T-helper 17 cell (primary cell): Measurements from ENCODE around the gene UQCRH. TPM values are rescaled to one million over a fixed set of nuclear protein-coding genes. Genes with fewer than 3 reads are reported as not detected.

Source experiments
- ATAC-seq: fragments of 150-1000 bp; cut with Tn5 transposase; 2 replicates; pipeline ENCODE4 v1.10.0; 2021; ENCODE audit warnings: mild to moderate bottlenecking, moderate library complexity
- DNase-seq, 3 donors: peaks; one replicate each; pipeline versions ENCODE4 v3.0.0 to v3.0.0-alpha.2; 2020 to 2021
- H3K9me3 ChIP-seq: one replicate; pipeline ENCODE4 v1.7.0; 2013; ENCODE audit warnings: low read length, mild to moderate bottlenecking; ENCODE audit not compliant: control insufficient read depth, poor library complexity, severe bottlenecking
- H3K27ac Mint-ChIP-seq: one replicate; pipeline ENCODE4 v1.8.0; 2022; ENCODE audit warnings: mild to moderate bottlenecking, moderate library complexity, mixed read lengths
- H3K27me3 Mint-ChIP-seq: one replicate; pipeline ENCODE4 v1.8.0; 2022; ENCODE audit warnings: mixed read lengths
- H3K36me3 Mint-ChIP-seq: one replicate; pipeline ENCODE4 v1.8.0; 2022; ENCODE audit warnings: low read depth, mixed read lengths
- H3K4me1 Mint-ChIP-seq: one replicate; pipeline ENCODE4 v1.8.0; 2022; ENCODE audit warnings: mild to moderate bottlenecking, mixed read lengths
- H3K4me3 Mint-ChIP-seq: one replicate; pipeline ENCODE4 v1.8.0; 2022; ENCODE audit warnings: mild to moderate bottlenecking, moderate library complexity, mixed read lengths
- total RNA-seq, 4 donors: library from RNA in 2 of 4; stranded (reverse) in 2 of 4; gene quantifications; one replicate each; pipeline ENCODE4 v1.2.3 and lab custom pipeline; 2022 to 2026

UQCRH gene
- 100 to 1,000 TPM in 1 of 2 donors, 10 to 100 TPM in 1; 91.0 to 123 TPM for total RNA-seq
- total RNA-seq (lab: John Stamatoyannopoulos, UW), result 49.9 to 84.7 reads per million in 2 donors

DNA sequence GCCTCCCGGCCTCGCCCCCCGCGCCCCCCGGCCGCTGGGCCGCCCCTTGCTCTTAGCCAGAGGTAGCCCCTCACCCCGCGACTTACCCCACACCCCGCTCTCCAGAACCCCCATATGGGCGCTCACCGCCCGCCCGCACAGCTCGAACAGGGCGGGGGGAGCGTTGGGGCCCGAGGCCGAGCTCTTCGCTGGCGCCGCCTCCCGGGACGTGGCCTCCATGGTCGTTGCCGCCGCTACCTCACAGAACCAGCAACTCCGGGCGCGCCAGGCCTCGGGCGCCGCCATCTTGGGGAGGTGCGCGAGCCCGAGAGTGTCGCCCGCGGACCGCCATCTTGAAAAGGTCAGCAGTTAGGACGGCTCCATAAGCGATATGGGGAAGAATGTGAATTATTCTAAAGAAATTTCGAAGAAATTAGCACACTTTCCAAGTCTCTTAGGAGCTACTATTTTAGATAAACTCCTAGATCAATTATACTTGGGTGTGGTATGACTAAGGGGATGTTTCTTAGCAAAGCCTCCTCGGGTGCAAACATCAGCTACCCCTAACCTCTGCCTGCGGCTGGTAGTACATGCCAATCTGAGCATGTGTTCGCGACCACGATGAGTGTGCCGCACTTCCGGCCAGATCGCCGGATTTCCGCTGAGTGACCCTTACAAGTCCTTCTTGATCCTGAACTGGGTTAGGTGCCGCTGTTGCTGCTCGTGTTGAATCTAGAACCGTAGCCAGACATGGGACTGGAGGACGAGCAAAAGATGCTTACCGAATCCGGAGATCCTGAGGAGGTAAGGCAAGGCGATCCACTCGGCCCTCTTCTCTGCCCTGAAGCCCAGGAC is at the start of gene UQCRH, which contains the start of gene LRRC41:
UQCRH (plus strand) TSS at position 661 of the 834 bp plus-strand sequence; CDS start at position 730, 69 bp downstream.
LRRC41 (minus strand) TSS at position 579 of the 834 bp plus-strand sequence; CDS start at position 285, 294 bp downstream.
- DNase-seq (peak; percentile 87 to 92 (median 88)), ATAC-seq (peak; percentile 92)
- Mint-ChIP-seq H3K4me1 (peaks cover 39% of the 10 kb centered on the region), H3K27me3 (no peaks in the 10 kb centered on the region), H3K36me3 (peaks cover 3% of the 10 kb centered on the region), H3K4me3 (peak within 1 kb of the TSS; percentile 98), H3K27ac (peak within 1 kb of the TSS; percentile 96)
- no peaks in the 10 kb centered on the region for H3K9me3 ChIP-seq

DNA sequence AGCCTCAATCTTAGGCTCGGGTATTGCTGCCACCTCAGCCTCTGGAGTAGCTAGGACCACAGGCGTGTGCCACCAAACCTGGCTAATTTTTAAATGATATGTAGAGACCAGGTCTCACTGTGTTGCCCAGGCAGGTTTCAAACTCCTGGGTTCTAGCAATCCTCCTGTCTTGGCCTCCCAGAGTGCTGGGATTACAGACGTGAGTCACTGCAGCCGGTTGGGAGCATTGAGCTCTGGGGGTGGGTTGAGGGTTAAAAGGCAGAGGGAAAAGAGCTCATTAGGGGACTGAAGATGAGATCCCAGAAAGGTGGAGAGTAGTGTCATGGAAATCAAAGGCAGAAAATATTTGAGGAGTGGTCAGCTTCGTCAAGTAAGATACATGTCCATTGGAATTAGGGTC is 48.8 kb upstream of the UQCRH start:
- H3K27ac Mint-ChIP-seq, result no peak overlapping the region
- no peaks in the 10 kb centered on the region for H3K36me3 Mint-ChIP-seq
- H3K4me1 Mint-ChIP-seq, result peaks cover 4% of the 10 kb centered on the region

DNA sequence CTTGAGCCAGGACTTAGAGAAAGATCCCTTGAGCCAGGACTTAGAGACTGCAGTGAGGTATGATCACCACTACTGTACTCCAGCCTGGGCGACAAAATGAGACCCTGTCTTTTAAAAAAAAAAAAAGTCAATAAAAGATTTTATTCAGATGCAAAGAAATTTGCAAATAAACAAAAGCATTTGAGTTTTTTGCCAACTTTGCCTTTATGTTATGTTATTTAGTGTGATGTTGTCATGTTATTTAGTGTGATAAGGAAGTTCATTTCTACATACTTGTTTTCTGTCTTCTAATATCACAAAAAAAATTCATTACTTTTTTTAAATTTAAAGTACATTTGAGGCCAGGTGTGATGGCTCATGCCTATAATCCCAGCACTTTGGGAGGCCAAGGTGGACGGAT is 47.0 kb upstream of the UQCRH start:
- Mint-ChIP-seq H3K27ac (no peak overlapping the region), H3K27me3 (no peaks in the 10 kb centered on the region), H3K36me3 (no peaks in the 10 kb centered on the region), H3K4me1 (peaks cover 6% of the 10 kb centered on the region), H3K4me3 (no peak overlapping the region)
- no peaks in the 10 kb centered on the region for H3K9me3 ChIP-seq
- ATAC-seq, result no peak
- no peak for DNase-seq

More for the DNA sequence above, 48.8 kb upstream of the UQCRH start:
- Mint-ChIP-seq H3K27me3 (no peaks in the 10 kb centered on the region), H3K4me3 (no peak overlapping the region)
- H3K9me3 ChIP-seq, result no peaks in the 10 kb centered on the region
- no peak for DNase-seq
- ATAC-seq, result no peak

DNA sequence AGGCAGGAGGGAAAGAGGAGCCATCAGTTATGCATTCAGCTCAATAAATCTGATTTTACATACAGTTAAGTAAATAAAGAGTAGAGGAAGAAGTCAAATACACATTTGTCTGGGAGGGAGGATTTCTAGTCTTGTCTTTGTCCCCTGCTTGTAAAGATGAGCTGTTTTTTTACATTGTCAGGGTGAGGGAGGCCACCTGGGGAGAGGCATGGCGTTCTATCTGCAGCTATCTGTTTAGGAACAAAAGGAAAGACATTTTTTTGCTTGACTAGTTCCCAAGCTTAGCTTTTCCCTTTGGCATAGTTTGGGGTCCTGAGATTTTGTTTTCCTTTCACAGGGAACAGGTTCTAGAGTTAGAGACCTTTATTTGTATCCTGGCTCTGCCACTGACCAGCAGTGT is 41.0 kb upstream of the UQCRH start:
- no peak overlapping the region for H3K27ac Mint-ChIP-seq
- no peak for ATAC-seq
- H3K27me3 Mint-ChIP-seq, result no peaks in the 10 kb centered on the region
- no peaks in the 10 kb centered on the region for H3K9me3 ChIP-seq
- DNase-seq, result no peak
- no peaks in the 10 kb centered on the region for H3K36me3 Mint-ChIP-seq
- H3K4me3 Mint-ChIP-seq, result no peak overlapping the region
- peaks cover 2% of the 10 kb centered on the region for H3K4me1 Mint-ChIP-seq

DNA sequence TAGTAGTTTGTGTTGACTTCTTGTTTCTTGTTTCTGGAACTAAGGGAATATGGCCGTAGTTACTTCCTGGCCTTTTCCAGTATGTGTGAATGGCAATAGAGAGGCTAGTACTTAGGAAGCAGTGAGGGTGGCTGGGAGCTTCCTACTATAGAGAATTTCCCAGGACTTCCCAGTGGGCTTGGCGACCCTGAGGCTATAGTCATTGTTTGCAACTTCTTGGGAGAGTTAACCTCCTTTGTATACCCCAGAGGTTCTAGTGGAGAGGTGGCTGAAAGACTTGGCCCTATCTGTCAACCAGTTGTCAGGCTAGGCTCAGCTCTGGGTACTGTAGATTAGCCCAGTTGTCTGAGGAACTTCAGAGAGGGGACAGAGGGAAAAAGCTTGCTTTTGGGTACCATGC is 40.4 kb upstream of the UQCRH start:
- Mint-ChIP-seq H3K4me3 (no peak overlapping the region), H3K27me3 (no peaks in the 10 kb centered on the region), H3K36me3 (no peaks in the 10 kb centered on the region), H3K4me1 (peaks cover 2% of the 10 kb centered on the region), H3K27ac (peak overlapping the region; percentile 27)
- H3K9me3 ChIP-seq, result no peaks in the 10 kb centered on the region
- DNase-seq (no peak), ATAC-seq (no peak)

DNA sequence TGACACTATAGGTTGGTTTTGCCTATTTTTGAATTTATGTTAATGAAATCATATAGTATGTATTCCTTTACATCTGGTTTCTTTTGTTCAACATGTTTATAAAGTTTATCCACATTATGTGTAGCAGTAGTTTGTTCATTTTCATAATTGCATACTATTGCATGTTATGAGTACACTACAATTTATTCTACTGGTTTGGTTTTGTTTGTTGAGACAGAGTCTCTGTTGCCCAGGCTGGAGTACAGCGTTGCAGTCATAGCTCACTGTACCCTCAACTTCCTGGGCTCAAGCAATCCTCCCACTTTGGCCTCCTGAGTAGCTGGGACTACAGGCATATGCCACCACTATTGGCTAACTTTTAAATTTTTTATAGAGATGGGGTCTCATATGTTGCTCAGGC is 34.9 kb upstream of the UQCRH start:
- Mint-ChIP-seq H3K27ac (peak overlapping the region; percentile 41), H3K4me1 (no peaks in the 10 kb centered on the region), H3K36me3 (no peaks in the 10 kb centered on the region), H3K27me3 (no peaks in the 10 kb centered on the region), H3K4me3 (no peak overlapping the region)
- ATAC-seq (no peak), DNase-seq (no peak)
- no peaks in the 10 kb centered on the region for H3K9me3 ChIP-seq

DNA sequence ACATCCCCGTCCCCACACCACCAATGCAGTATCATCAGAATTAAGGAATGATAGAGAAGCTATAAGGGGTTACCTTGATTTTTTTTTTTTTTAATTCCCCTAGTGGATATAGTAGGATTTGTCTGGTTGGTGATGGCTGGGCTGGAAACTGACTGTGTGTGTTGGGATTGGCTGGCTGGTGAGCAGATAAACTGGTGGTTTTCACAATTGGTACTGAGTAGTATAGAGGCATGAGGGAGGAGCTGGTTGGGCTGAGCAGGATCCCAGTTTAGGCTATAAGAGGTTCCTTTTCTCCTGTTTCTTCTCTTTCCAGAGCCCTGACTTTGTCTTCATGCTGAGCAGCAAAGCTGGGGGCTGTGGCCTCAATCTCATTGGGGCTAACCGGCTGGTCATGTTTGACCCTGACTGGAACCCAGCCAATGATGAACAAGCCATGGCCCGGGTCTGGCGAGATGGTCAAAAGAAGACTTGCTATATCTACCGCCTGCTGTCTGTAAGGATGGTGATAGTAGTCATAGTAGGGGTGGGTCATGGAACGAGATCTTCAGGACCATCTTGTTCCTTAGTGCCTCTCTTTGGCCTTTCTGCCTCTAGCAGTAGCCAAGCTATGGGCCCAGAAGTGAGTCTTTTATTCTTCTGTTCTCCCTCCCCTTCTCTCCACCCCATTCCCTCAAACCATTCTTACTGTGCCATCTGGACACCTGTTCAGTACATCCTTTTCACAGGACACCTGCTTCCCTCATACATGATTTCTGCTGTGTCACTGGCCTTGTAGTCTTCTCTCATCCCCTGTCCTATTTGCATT is 29.1 kb upstream of the UQCRH start:
- Mint-ChIP-seq H3K27ac (peak overlapping the region; percentile 0), H3K4me1 (no peaks in the 10 kb centered on the region), H3K4me3 (no peak overlapping the region), H3K27me3 (no peaks in the 10 kb centered on the region), H3K36me3 (peaks cover 2% of the 10 kb centered on the region)
- DNase-seq (no peak), ATAC-seq (no peak)
- no peaks in the 10 kb centered on the region for H3K9me3 ChIP-seq

DNA sequence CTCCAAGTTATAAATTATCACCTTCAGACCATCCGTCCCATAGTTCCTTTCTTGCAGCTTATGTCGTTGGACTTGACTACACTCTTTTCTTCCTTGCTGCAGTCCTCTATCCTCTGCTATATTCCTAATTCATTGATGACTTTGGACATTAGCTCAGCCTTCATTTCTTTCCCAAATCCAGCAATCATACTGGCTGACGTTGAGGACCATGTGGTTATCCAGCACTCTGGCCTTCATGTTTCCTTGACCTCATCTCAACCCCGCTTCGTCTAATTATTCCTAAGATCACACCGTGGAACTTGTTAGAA is 28.5 kb upstream of the UQCRH start:
- no peaks in the 10 kb centered on the region for H3K4me1 Mint-ChIP-seq
- no peak for ATAC-seq
- no peaks in the 10 kb centered on the region for H3K27me3 Mint-ChIP-seq
- H3K4me3 Mint-ChIP-seq, result no peak overlapping the region
- peak overlapping the region; percentile 0 for H3K27ac Mint-ChIP-seq
- no peaks in the 10 kb centered on the region for H3K9me3 ChIP-seq
- no peak for DNase-seq
- peaks cover 2% of the 10 kb centered on the region for H3K36me3 Mint-ChIP-seq

DNA sequence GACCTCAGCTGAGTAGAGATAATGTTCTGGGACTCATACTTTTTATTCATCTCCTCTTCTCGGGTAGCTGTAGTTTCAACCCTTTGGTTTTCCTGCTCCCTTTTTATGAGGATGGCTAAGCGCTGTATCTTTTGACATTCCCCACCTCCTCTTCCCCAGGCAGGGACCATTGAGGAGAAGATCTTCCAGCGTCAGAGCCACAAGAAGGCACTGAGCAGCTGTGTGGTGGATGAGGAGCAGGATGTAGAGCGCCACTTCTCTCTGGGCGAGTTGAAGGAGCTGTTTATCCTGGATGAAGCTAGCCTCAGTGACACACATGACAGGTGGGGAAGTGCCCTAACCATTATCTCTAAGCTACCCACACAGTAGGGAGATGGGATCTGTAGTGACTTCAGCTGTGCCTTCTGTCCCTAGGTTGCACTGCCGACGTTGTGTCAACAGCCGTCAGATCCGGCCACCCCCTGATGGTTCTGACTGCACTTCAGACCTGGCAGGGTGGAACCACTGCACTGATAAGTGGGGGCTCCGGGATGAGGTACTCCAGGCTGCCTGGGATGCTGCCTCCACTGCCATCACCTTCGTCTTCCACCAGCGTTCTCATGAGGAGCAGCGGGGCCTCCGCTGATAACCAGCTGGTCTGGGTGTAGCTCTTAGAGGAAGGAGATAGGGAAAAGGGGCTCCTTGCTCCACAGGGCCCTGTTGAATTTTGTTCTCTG is 25.7 kb upstream of the UQCRH start:
- no peak for ATAC-seq
- Mint-ChIP-seq H3K36me3 (peaks cover 5% of the 10 kb centered on the region), H3K4me1 (peaks cover 3% of the 10 kb centered on the region), H3K27me3 (no peaks in the 10 kb centered on the region), H3K4me3 (no peak overlapping the region), H3K27ac (no peak overlapping the region)
- no peak for DNase-seq
- H3K9me3 ChIP-seq, result no peaks in the 10 kb centered on the region

DNA sequence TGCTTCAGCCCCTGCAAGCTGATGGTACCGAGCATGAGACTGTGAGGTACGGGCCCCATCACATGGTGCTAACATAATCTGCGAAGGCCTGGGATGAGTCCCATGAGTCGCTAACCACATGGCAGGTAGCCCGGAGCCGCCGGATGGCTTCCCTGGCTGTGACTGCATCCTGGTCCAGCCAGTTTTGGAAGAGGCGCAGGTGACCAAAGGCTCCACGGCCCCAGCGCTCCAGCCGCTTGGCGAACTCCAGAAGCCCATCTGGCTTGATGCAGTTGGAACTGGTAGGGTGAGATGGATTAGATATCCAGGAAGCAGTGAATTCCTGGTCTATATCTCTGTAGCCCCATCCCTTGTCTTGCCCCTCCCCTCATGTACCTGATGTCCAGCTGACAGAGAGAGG is 24.7 kb upstream of the UQCRH start:
- Mint-ChIP-seq H3K4me3 (no peak overlapping the region), H3K36me3 (peaks cover 7% of the 10 kb centered on the region), H3K27me3 (no peaks in the 10 kb centered on the region), H3K27ac (no peak overlapping the region), H3K4me1 (peaks cover 3% of the 10 kb centered on the region)
- ATAC-seq (no peak), DNase-seq (no peak)
- H3K9me3 ChIP-seq, result no peaks in the 10 kb centered on the region

DNA sequence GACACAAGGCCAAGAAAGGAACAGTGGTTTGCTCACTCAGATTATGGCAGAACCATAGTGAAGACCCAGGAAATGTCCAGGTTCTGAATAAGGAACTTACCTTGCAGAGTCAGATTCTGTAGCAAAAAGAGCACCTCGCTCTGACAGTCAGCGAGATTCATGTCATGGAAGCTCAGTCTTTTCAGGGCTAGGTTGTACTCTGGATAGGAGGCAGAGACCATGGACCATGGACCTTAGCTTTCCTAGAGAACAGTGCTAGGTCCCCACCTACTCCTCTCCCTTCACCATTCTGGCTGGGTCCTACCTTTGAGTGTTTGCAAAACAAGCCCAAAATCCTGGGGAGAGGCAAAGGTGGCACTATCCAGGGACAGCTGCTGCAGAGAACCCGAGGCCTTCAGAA is 23.4 kb upstream of the UQCRH start:
- no peak overlapping the region for H3K4me3 Mint-ChIP-seq
- H3K27me3 Mint-ChIP-seq, result no peaks in the 10 kb centered on the region
- H3K4me1 Mint-ChIP-seq, result peaks cover 9% of the 10 kb centered on the region
- DNase-seq (no peak), ATAC-seq (no peak)
- peaks cover 9% of the 10 kb centered on the region for H3K36me3 Mint-ChIP-seq
- no peak overlapping the region for H3K27ac Mint-ChIP-seq
- H3K9me3 ChIP-seq, result no peaks in the 10 kb centered on the region

DNA sequence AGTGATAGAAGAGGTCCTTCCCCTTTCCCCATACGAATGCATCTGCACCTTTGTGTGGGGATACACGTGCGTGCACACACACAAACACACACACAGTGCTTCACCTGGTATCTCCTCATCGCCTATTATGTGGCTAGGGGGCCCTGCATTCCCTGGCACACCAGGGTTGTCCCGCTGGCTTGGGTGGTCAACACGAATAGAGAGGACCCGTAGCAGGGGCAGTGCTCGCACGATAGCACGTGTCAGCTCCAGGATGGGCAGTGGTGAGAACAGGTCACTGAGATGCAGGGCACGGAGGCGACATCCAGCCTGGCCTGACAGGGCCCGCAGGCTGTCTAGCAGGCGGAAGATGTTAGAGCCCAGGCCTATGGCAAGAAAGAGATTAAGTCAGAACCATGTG is 22.5 kb upstream of the UQCRH start:
- no peak overlapping the region for H3K4me3 Mint-ChIP-seq
- H3K9me3 ChIP-seq, result no peaks in the 10 kb centered on the region
- ATAC-seq, result no peak
- peaks cover 9% of the 10 kb centered on the region for H3K36me3 Mint-ChIP-seq
- H3K27me3 Mint-ChIP-seq, result no peaks in the 10 kb centered on the region
- no peak overlapping the region for H3K27ac Mint-ChIP-seq
- DNase-seq, result no peak
- peaks cover 9% of the 10 kb centered on the region for H3K4me1 Mint-ChIP-seq

DNA sequence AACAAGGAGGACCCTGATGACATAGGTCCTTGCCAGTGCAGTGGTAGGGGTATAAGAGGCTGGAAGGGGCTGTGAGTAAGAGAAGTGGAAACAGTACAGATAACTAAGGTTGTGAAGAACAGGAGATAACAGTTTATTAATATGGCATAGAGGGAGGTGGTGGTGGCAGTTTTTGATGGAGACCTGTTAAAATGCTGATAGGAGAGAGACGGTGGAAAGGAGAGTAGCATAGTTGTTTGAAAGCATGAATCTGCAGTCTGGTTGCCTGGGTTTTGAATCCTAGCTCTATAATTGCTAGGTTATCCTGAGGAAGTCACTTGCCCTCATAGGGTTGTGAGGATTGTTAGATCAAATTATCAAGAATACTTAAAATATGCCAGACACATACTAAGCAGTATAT is 19.4 kb upstream of the UQCRH start:
- no peak overlapping the region for H3K4me3 Mint-ChIP-seq

More for the DNA sequence above, 19.4 kb upstream of the UQCRH start:
- H3K4me1 Mint-ChIP-seq, result peaks cover 9% of the 10 kb centered on the region
- DNase-seq (no peak), ATAC-seq (no peak)
- H3K36me3 Mint-ChIP-seq, result peaks cover 7% of the 10 kb centered on the region
- no peaks in the 10 kb centered on the region for H3K9me3 ChIP-seq
- no peaks in the 10 kb centered on the region for H3K27me3 Mint-ChIP-seq
- H3K27ac Mint-ChIP-seq, result peak overlapping the region; percentile 86
